Osteocyte (in vitro differentiated cells): Measurements from ENCODE around the gene HSD3B7. TPM values are rescaled to one million over a fixed set of nuclear protein-coding genes. Genes with fewer than 3 reads are reported as not detected.

Experiments
- DNase-seq: peaks from one replicate; pipeline ENCODE4 v3.0.0; 2021; ENCODE audit warnings: mixed read lengths; ENCODE audit not compliant: unreplicated experiment; ENCODE audit errors: extremely low spot score
- H3K27ac Mint-ChIP-seq: one replicate; pipeline ENCODE4 v1.8.0; 2021; ENCODE audit warnings: mild to moderate bottlenecking, mixed read lengths; ENCODE audit not compliant: unreplicated experiment
- H3K27me3 Mint-ChIP-seq: one replicate; pipeline ENCODE4 v1.8.0; 2021; ENCODE audit warnings: mixed read lengths; ENCODE audit not compliant: unreplicated experiment
- H3K36me3 Mint-ChIP-seq: one replicate; pipeline ENCODE4 v1.8.0; 2021; ENCODE audit warnings: mixed read lengths; ENCODE audit not compliant: unreplicated experiment
- H3K4me1 Mint-ChIP-seq: one replicate; pipeline ENCODE4 v1.8.0; 2021; ENCODE audit warnings: mixed read lengths; ENCODE audit not compliant: unreplicated experiment
- H3K4me3 Mint-ChIP-seq: one replicate; pipeline ENCODE4 v1.8.0; 2021; ENCODE audit warnings: mild to moderate bottlenecking, moderate library complexity, mixed read lengths; ENCODE audit not compliant: unreplicated experiment
- H3K9me3 Mint-ChIP-seq: one replicate; pipeline ENCODE4 v1.8.0; 2021; ENCODE audit warnings: mixed read lengths; ENCODE audit not compliant: unreplicated experiment
- CTCF ChIP-seq: fragments of 200-600 bp; sonication (generic); IDR thresholded peaks from 2 replicates; pipeline ENCODE4 v1.5.0; 2021; ENCODE audit warnings: antibody characterized with exemption, mild to moderate bottlenecking, moderate library complexity
- total RNA-seq: library from RNA; stranded (reverse); gene quantifications from 2 replicates; pipeline ENCODE4 v1.2.1, GENCODE V29; 2021

HSD3B7 gene
- total RNA-seq, 1 donor from 2014 or later, result 7.6 TPM

GRCh38 chr16:31036691-31037090 lies 51.7 kb downstream of the HSD3B7 start:
- no peak overlapping the region for H3K27ac Mint-ChIP-seq
- no peak for TF ChIP-seq CTCF
- DNase-seq, result no peak
- H3K4me1 Mint-ChIP-seq, result peaks cover 14% of the 10 kb centered on the region
- H3K4me3 Mint-ChIP-seq, result no peak overlapping the region
- H3K27me3 Mint-ChIP-seq, result no peaks in the 10 kb centered on the region
- H3K9me3 Mint-ChIP-seq, result no peaks in the 10 kb centered on the region
- peaks cover 21% of the 10 kb centered on the region for H3K36me3 Mint-ChIP-seq

Other genes with a start within 250 kb of the HSD3B7 start
- 28.6 and 31.1 TPM in 2 replicates for gene PHKG2, start 236.8 kb upstream of the HSD3B7 start, total RNA-seq
- 5.0 and 9.7 TPM in 2 replicates for gene CFAP119, start 223.1 kb upstream of the HSD3B7 start, total RNA-seq
- gene RNF40, start 222.9 kb upstream of the HSD3B7 start, total RNA-seq, result 116 and 118 TPM in 2 replicates
- gene ZNF629, start 198.0 kb upstream of the HSD3B7 start, total RNA-seq, result 26.7 and 27.2 TPM in 2 replicates
- gene BCL7C, start 91.1 kb upstream of the HSD3B7 start, total RNA-seq, result 37.6 and 38.1 TPM in 2 replicates
- gene CTF1, start 88.6 kb upstream of the HSD3B7 start, total RNA-seq, result 5.1 and 6.0 TPM in 2 replicates
- 23.1 and 24.3 TPM in 2 replicates for gene FBXL19, start 61.6 kb upstream of the HSD3B7 start, total RNA-seq
- 25.2 and 30.0 TPM in 2 replicates for gene ORAI3, start 36.1 kb upstream of the HSD3B7 start, total RNA-seq
- gene SETD1A, start 27.5 kb upstream of the HSD3B7 start, total RNA-seq, result 20.1 and 22.6 TPM in 2 replicates
- gene STX1B, start 25.4 kb downstream of the HSD3B7 start, total RNA-seq, result 1.8 and 4.5 TPM in 2 replicates
- gene STX4, start 48.4 kb downstream of the HSD3B7 start, total RNA-seq, result 51.8 and 53.4 TPM in 2 replicates
- 13.2 and 13.5 TPM in 2 replicates for gene ZNF668, start 89.0 kb downstream of the HSD3B7 start, total RNA-seq
- 18.4 and 22.5 TPM in 2 replicates for gene ZNF646, start 89.2 kb downstream of the HSD3B7 start, total RNA-seq
- gene PRSS53, start 103.7 kb downstream of the HSD3B7 start, total RNA-seq, result 2.8 and 3.2 TPM in 2 replicates
- gene VKORC1, start 109.6 kb downstream of the HSD3B7 start, total RNA-seq, result 141 and 148 TPM in 2 replicates
- 38.8 and 39.3 TPM in 2 replicates for gene BCKDK, start 123.2 kb downstream of the HSD3B7 start, total RNA-seq
- 56.0 and 56.5 TPM in 2 replicates for gene KAT8, start 132.5 kb downstream of the HSD3B7 start, total RNA-seq
- gene PRSS8, start 150.5 kb downstream of the HSD3B7 start, total RNA-seq, result not detected in 2 replicates
- 0.67 and 0.76 TPM in 2 replicates for gene PRSS36, start 164.9 kb downstream of the HSD3B7 start, total RNA-seq
- gene FUS, start 194.9 kb downstream of the HSD3B7 start, total RNA-seq, result 334 and 346 TPM in 2 replicates
- 5.5 and 6.1 TPM in 2 replicates for gene PYCARD, start 217.6 kb downstream of the HSD3B7 start, total RNA-seq
- gene TRIM72, start 228.9 kb downstream of the HSD3B7 start, total RNA-seq, result not detected in 2 replicates
- gene PYDC1, start 231.9 kb downstream of the HSD3B7 start, total RNA-seq, result not detected in 2 replicates